Loucy (cell line): ENCODE results near the gene ZP4.

Experiments used
- EZH2phosphoT487 ChIP-seq: fragments of 200-600 bp; IDR thresholded peaks from 2 replicates; pipeline ENCODE4 v1.6.1; 2018; ENCODE audit warnings: antibody characterized with exemption, mild to moderate bottlenecking, moderate library complexity, borderline replicate concordance
- TF ChIP-seq, protein P1 (sequence below): fragments of 200-600 bp; sonication (generic); conservative IDR thresholded peaks from 2 replicates; pipeline ENCODE4 v1.5.1; 2014; ENCODE audit warnings: mild to moderate bottlenecking, antibody characterized with exemption, low read length

- TF ChIP-seq, protein P1, sequence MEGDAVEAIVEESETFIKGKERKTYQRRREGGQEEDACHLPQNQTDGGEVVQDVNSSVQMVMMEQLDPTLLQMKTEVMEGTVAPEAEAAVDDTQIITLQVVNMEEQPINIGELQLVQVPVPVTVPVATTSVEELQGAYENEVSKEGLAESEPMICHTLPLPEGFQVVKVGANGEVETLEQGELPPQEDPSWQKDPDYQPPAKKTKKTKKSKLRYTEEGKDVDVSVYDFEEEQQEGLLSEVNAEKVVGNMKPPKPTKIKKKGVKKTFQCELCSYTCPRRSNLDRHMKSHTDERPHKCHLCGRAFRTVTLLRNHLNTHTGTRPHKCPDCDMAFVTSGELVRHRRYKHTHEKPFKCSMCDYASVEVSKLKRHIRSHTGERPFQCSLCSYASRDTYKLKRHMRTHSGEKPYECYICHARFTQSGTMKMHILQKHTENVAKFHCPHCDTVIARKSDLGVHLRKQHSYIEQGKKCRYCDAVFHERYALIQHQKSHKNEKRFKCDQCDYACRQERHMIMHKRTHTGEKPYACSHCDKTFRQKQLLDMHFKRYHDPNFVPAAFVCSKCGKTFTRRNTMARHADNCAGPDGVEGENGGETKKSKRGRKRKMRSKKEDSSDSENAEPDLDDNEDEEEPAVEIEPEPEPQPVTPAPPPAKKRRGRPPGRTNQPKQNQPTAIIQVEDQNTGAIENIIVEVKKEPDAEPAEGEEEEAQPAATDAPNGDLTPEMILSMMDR = no peak
- no peak for TF ChIP-seq EZH2phosphoT487
These were observed 57.9 kb downstream of the ZP4 start for GRCh38 chr1:237832858-237833257.
